H7 (cell line): ENCODE data around the gene SERPINE2. TPM values are rescaled to one million over a fixed set of nuclear protein-coding genes. Genes with fewer than 3 reads are reported as not detected.
A peak's percentile ranks its signal among the peaks of the same experiment; 100 is the strongest.

Source experiments
- DNase-seq: peaks from one replicate; pipeline ENCODE4 v3.0.0; 2012
- H3K27me3 ChIP-seq: 2 replicates; pipeline ENCODE4 v1.6.0; 2011; ENCODE audit warnings: mild to moderate bottlenecking, low read length; ENCODE audit not compliant: control insufficient read depth, insufficient read depth
- H3K36me3 ChIP-seq: replicated peaks from 2 replicates; pipeline ENCODE4 v1.5.1; 2011; ENCODE audit warnings: low read length; ENCODE audit not compliant: control insufficient read depth, insufficient read depth
- H3K4me3 ChIP-seq: 2 replicates; pipeline ENCODE4 v1.5.1; 2011; ENCODE audit warnings: low read depth, mild to moderate bottlenecking, control low read depth, low read length, moderate library complexity; ENCODE audit not compliant: insufficient read depth
- total RNA-seq: library from RNA; depleted of rRNA; stranded (reverse); fragments of >200 nt; shearing (Covaris generic); gene quantifications from 2 replicates; pipeline ENCODE4 v1.2.3, GENCODE V29; 2014

The SERPINE2 gene
- total RNA-seq, 1 experiment from 2014 or later, result 229 TPM

DNA sequence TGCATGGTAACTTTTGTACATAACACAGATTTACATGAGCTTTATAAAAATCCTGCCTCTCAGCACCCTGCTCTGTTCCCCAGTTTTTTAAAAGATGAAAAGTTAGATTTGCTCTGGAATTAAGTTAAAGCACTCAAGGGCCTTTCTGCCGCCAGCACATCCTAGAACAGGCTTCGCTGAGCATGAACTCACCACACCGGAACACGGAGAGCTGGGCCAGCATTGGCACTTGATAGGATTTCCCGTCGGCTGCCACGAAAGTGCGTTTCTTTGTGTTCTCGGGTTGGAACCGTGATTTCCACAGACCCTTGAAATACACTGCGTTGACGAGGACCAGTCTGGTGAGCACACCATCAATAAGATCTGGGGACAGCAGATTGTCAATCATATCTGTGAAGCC is 47.5 kb downstream of the SERPINE2 start:
- Histone ChIP-seq H3K4me3 (no peak overlapping the region), H3K27me3 (no peaks in the 10 kb centered on the region), H3K36me3 (no peaks in the 10 kb centered on the region)
- no peak for DNase-seq

DNA sequence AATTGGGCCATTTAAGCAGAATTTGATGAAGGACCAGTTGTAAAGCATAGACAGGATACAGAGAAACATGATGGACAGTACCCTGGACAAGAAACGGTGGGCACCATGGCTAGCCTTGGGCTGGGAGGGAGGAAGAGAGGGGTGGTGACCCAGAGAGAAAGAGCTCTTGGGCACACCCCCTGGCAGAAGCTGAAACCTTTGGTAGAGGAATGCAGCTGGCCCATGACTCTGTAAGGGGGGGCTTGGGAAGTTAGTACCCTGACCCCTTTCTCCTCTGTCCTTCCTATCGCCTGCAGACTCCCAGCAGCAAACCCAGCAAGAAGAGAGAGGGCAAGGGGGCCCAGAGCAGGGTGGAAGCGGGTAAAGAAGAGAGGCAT is 49.2 kb downstream of the SERPINE2 start:
- Histone ChIP-seq H3K36me3 (no peaks in the 10 kb centered on the region), H3K27me3 (no peaks in the 10 kb centered on the region), H3K4me3 (no peak overlapping the region)
- DNase-seq, result peak; percentile 36

DNA sequence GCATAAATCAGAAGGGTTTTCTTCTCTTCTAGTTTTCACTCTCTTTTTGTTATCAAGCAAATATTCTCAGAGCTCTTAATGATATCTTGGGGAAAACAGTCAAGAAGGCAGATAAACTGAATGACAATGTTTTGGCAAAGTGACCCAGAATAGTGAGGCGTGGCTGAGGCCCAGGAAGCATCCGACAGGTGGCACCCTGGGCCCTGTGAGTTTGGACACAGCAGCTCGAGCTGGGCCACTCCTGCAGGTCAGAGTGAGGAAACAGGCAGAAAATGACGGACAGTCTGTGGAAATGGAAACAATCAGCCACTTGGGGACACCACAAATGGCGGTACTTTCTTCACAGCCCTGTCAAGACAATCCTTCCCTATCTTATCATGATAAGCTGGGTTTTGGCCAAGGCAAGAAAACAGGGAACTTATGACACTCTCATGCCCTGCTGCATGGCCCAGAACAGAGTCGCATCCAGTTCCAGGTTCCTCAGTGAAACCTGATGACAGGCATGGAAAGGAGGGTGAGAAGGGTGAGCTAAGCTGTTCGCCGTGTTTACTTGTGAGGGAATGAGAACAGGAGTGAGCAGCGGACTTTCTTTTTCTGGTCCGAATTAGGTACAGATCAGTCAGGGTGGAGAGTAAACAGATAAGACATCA is 49.8 kb downstream of the SERPINE2 start:
- no peak overlapping the region for H3K4me3 ChIP-seq
- no peak for DNase-seq
- no peaks in the 10 kb centered on the region for H3K27me3 ChIP-seq
- peaks cover 2% of the 10 kb centered on the region; the same call in 1 of the 2 replicates for H3K36me3 ChIP-seq

DNA sequence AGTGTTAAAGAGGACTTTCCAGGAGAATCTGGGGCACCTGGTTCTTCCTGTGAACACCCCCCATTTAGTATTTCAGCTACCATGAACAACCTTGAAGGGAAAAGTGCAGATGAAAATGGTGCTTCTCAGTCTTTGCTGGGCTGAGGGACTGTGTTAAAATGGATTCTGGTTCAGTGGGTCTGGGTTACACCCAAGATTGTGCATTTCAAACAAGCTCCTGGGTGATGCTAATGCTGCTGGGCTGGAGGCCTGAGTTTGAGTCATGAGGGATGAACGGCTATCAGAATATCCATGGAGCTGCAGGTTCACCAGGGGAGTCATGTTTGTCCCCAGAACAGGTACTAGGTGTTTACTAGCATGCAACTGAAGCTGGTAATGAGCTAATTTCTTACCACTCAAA is 57.8 kb downstream of the SERPINE2 start:
- H3K27me3 ChIP-seq, result no peaks in the 10 kb centered on the region
- no peak overlapping the region for H3K4me3 ChIP-seq
- DNase-seq, result no peak
- H3K36me3 ChIP-seq, result peaks cover 3% of the 10 kb centered on the region; the same call in 1 of the 2 replicates

DNA sequence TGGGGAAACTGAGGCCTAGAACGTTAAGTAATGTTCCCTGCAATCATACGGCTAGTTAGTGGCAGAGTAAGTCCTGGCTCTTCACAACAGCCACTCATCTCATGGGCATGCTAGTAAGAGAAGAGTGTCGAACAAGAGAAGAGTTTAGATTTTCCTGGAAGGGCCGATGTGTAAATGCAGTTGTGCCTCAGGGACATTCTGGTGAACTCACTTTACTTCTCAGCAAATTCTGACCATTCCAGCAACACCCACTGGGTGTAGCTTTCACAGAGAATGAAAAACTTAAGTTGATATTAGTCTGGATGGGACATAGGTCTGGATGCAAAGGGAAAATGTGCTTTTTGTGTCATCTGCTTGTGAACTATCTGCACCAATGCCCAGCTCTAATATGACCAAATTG is 58.3 kb downstream of the SERPINE2 start:
- H3K4me3 ChIP-seq, result no peak overlapping the region
- DNase-seq, result no peak
- H3K27me3 ChIP-seq, result no peaks in the 10 kb centered on the region
- H3K36me3 ChIP-seq, result peaks cover 3% of the 10 kb centered on the region; the same call in 1 of the 2 replicates

DNA sequence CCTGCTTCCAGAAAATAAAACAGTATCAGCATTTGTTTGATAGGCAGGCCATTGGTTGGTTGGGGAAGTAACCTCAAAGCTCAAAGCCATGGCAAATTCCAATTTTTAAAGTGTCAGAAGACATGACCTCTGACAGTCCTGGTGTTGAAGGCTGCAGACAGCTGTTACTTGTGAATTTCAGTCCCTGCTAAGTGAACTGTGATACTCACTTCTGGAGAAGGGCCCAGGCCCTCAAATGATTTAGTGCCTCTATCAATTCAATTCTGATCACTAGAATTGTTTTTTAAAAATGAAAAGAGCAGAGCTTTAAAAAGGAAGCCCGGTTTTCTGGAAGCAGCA is 58.7 kb downstream of the SERPINE2 start:
- Histone ChIP-seq H3K27me3 (no peaks in the 10 kb centered on the region), H3K4me3 (no peak overlapping the region), H3K36me3 (peaks cover 3% of the 10 kb centered on the region; the same call in 1 of the 2 replicates)
- DNase-seq, result no peak

DNA sequence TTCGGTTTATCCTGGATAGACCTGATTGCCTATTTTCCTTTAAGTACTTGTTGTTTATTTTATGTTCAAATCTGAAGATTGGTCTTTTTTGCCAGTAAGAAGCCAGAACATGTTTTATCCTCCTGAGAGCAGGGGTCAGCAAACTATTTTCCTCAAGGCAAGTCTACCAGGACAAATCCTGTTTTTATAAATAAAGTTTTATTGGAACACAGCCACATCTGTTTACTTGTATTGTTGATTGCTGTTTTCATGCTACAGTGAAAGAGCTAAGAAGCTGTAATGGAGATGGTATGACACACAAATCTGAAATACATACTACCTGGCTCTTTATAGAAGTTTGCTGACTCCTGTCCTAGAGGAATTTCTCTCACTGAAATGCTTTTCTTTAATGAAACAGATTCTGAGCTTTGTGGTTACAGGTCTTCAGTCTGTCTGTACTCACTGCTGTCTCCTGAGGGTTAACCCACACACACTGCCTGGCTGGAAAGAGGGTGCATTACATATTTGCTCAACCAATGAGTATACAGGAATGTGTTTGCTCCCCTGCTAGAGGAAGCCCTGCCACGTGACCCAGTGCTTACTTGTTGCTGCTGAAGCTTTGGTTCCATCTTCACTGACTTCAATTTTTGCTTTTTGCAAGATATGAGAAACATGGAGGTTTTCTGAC is 59.2 kb downstream of the SERPINE2 start:
- Histone ChIP-seq H3K36me3 (peaks cover 3% of the 10 kb centered on the region; the same call in 1 of the 2 replicates), H3K4me3 (no peak overlapping the region), H3K27me3 (no peaks in the 10 kb centered on the region)
- no peak for DNase-seq

DNA sequence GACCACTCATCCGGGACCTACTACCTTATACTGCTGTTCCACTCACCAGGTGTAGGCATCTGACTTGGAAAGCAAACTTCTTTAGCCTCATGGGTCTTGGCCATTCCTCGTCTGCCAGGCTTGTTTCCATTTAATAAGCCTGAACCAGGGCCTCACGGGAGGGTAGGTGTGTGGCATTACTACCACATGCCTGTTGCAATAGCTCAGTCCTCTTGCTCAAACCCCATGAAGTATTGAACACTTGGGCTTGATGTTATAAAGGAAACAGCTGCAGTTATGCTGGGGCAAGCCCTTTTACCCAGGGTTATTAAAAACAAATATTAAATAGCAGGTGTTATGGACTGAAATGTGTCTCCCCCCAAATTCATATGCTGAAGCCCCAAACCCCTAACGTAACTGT is 60.6 kb downstream of the SERPINE2 start:
- H3K36me3 ChIP-seq, result 0 out of 2 replicates have a peak, but pooled peaks cover 1% of the 10 kb centered on the region
- no peak for DNase-seq
- no peaks in the 10 kb centered on the region for H3K27me3 ChIP-seq
- H3K4me3 ChIP-seq, result no peak overlapping the region

DNA sequence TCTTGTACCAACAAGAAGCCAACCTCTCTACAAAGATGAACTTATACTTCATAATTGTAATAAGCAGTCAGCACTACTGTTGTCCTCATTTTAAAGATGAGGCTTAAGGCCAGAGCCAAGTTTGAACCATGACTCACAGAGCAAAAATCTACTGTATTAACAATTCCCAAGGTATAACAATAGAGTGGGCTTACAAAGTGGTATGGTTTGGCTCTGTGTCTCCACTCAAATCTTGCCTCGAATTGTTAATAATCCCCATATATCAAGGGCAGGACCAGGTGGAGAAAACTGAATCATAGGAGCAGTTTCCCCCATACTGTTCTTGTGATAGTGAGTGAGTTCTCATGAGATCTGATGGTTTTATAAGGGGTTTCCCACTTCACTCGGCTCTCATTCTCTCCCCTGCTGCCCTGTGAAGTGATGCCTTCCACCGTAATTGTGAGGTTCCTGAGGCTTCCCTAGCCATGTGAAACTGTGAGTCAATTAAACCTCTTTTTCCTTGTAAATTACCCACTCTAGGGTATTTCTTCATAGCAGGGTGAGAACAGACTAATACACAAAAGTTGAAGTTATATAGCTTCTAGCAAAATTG is 62.4 kb downstream of the SERPINE2 start:
- DNase-seq, result no peak
- 0 out of 2 replicates have a peak, but pooled peaks cover 1% of the 10 kb centered on the region for H3K36me3 ChIP-seq

DNA sequence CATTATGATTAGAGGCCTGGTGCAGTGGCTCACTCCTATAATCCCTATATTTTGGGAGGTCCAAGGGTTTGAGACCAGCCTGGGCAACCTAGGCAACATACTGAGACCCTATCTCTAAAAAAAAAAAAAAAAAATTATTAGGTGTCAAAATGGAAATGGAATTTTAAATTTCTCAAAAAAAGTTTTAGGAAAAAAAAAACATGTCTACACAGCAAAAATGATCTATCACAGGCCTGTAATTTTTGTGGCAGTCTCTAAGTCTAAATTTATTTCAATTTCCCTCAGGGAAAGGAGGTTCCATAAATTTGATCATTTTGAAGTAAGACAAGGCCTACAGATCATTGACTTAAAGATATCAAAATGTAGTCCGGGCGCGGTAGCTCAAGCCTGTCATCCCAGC is 65.5 kb downstream of the SERPINE2 start:
- Histone ChIP-seq H3K27me3 (no peaks in the 10 kb centered on the region), H3K36me3 (no peaks in the 10 kb centered on the region), H3K4me3 (no peak overlapping the region)
- no peak for DNase-seq

More for the DNA sequence above, 62.4 kb downstream of the SERPINE2 start:
- no peaks in the 10 kb centered on the region for H3K27me3 ChIP-seq
- H3K4me3 ChIP-seq, result no peak overlapping the region

DNA sequence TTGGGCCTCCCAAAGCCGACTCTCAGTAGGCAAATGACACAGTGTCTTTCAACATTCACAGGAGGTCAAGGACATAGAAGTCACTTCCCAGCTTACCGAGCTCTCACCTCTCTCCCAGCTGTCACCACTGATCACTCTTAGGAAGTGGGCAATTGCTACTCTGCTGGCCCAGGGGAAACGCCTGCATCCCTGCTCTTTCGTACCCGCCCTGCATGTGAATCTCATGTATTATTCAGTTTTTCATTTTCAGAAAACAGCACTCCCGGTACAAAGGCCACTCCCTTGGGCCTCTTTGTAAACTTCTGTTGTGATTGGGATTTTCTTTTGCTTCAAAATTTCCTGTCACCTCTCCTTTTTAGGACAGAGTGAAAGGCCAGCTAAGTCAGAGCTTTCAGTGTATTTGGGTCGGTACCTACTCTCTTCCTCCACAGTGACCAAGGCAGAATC is 66.4 kb downstream of the SERPINE2 start:
- no peaks in the 10 kb centered on the region for H3K27me3 ChIP-seq
- no peaks in the 10 kb centered on the region for H3K36me3 ChIP-seq
- H3K4me3 ChIP-seq, result no peak overlapping the region
- DNase-seq, result no peak

DNA sequence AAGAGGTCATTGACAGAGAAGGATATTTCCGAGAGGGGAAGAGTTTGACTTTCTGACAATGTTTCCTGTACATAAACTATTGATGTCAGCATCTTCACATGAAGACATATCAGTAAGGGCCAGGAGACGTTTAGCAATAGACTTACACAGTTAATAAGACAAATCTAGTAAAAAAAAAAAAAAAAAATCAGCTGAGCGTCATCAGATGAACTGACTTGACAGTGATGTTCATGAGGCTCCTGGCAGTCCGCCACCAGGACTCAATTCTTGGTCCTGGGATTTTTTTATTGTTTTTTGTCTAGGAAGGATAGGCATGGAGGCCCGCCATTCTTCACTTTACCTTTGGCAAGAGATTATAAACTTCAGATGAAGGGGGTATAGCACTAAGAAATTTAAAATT is 67.4 kb downstream of the SERPINE2 start:
- Histone ChIP-seq H3K4me3 (no peak overlapping the region), H3K27me3 (no peaks in the 10 kb centered on the region), H3K36me3 (peaks cover 2% of the 10 kb centered on the region; the same call in 1 of the 2 replicates)

DNA sequence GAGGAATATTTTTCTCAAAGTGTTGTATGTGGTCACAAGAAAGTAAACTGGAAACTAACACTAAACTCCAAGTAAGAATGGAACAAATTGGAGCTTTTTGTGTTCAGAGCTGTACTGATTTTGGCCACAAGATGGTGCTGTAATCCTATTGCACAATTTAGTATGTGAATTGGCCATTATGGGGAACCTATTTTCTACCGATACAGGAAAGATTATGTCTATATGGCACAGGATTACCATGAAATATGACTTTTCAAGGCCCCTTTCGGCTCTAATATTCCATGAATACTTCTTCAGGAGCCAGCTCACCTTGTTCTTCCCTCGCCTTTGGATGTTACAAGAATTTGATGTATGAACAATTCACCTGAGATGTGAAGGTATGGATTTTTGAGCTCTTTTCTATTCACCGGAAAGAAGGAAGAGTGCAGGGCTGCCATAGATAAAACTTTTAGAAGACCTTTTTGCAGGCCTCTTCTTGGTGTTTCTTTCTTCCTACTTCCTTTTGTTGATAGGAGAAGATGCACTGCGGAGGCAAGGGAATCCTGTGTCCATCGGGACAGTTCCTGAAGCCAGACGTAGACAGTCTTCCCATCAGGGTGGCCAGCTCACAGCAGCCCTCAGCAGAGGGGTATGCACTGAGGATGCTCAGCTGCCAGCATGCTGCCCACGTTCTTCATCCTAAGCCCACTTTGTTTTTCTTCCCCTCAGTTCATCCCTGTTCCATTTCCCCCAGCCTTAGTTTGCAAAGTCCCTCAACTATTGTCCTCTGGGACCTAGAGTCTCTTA is 68.5 kb downstream of the SERPINE2 start:
- peak; percentile 36 for DNase-seq
- Histone ChIP-seq H3K36me3 (peaks cover 2% of the 10 kb centered on the region; the same call in 1 of the 2 replicates), H3K27me3 (no peaks in the 10 kb centered on the region), H3K4me3 (no peak overlapping the region)

More for the DNA sequence above, 67.4 kb downstream of the SERPINE2 start:
- no peak for DNase-seq

DNA sequence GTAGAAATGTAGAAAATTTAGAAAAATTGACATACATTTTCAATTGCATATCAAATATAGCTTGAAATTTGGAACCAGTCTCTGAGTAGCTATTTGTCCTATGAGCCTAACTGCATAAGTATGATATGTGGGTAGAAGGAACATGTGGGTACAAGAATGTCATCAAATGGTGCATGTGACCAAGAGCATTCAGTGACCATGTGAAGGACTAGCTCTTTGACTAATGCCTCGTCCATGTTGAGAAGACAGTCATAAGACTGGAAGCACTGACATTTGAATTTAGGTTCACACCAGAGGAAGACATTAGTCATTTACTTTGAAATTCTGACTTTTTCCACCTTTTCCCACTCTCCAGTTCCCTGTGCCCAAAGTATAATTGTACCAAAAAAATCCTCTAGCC is 69.2 kb downstream of the SERPINE2 start:
- no peaks in the 10 kb centered on the region for H3K27me3 ChIP-seq
- no peak for DNase-seq
- H3K4me3 ChIP-seq, result no peak overlapping the region
- peaks cover 4% of the 10 kb centered on the region; the same call in 1 of the 2 replicates for H3K36me3 ChIP-seq
